HepG2 (cell line): ENCODE data around the gene WDR43. TPM values are rescaled to one million over a fixed set of nuclear protein-coding genes. Genes with fewer than 3 reads are reported as not detected.
A peak's percentile ranks its signal among the peaks of the same experiment; 100 is the strongest.

ENCODE experiments used
- AHR ChIP-seq: IDR thresholded peaks from 2 replicates; pipeline ENCODE4 v1.6.1; 2018; ENCODE audit warnings: missing genetic modification reagents, missing compliant biosample characterization
- ASH2L ChIP-seq: fragments of 300-600, 200-600 bp; sonication (generic); IDR thresholded peaks from 2 replicates; pipeline ENCODE4 v1.7.0; 2017; ENCODE audit warnings: low read depth, mild to moderate bottlenecking, moderate library complexity, mixed read lengths, low read length; ENCODE audit not compliant: insufficient read length
- CAMTA2 ChIP-seq: sonication (generic); formaldehyde crosslinking; IDR thresholded peaks from 2 replicates; pipeline ENCODE4 v1.4.0; 2020; ENCODE audit warnings: mild to moderate bottlenecking, missing genetic modification reagents, borderline replicate concordance
- DNMT3B ChIP-seq: conservative IDR thresholded peaks from 2 replicates; pipeline ENCODE4 v1.6.1; 2016; ENCODE audit warnings: missing biosample characterization, control low read depth
- ETV6 ChIP-seq: sonication (generic); formaldehyde crosslinking; conservative IDR thresholded peaks from 2 replicates; pipeline ENCODE4 v1.4.0; 2020; ENCODE audit warnings: missing genetic modification reagents
- FOSL2 ChIP-seq: sonication (generic); formaldehyde crosslinking; IDR thresholded peaks from 2 replicates; pipeline ENCODE4 v1.4.0; 2020; ENCODE audit warnings: missing genetic modification reagents
- KAT8 ChIP-seq: IDR thresholded peaks from 2 replicates; pipeline ENCODE4 v1.6.1; 2016; ENCODE audit warnings: missing genetic modification reagents, missing compliant biosample characterization
- MXI1 ChIP-seq: IDR thresholded peaks from 3 replicates; pipeline ENCODE4 v1.6.1; 2012; ENCODE audit warnings: low read depth, low read length, inconsistent platforms, borderline replicate concordance
- YEATS2 ChIP-seq: sonication (generic); formaldehyde crosslinking; IDR thresholded peaks from 2 replicates; pipeline ENCODE4 v1.4.0; 2020; ENCODE audit warnings: missing genetic modification reagents, borderline replicate concordance
- ZMYM4 ChIP-seq: sonication (generic); formaldehyde crosslinking; IDR thresholded peaks from 2 replicates; pipeline ENCODE4 v1.8.1; 2023; ENCODE audit warnings: mild to moderate bottlenecking, missing genetic modification reagents
- ZNF331 ChIP-seq: sonication (generic); formaldehyde crosslinking; IDR thresholded peaks from 2 replicates; pipeline ENCODE4 v1.4.0; 2020; ENCODE audit warnings: missing genetic modification reagents
- ZNF501 ChIP-seq: sonication (generic); formaldehyde crosslinking; IDR thresholded peaks from 2 replicates; pipeline ENCODE4 v1.5.1; 2020; ENCODE audit warnings: mild to moderate bottlenecking, moderate library complexity, missing genetic modification reagents
- ZSCAN30 ChIP-seq: sonication (generic); formaldehyde crosslinking; IDR thresholded peaks from 2 replicates; pipeline ENCODE4 v1.5.0; 2020; ENCODE audit warnings: mild to moderate bottlenecking, missing genetic modification reagents
- polyA plus RNA-seq, 8 experiments: library from polyadenylated mRNA; depleted of rRNA in 3 of 8; stranded (reverse) in 7 of 8; unstranded in 1 of 8; fragments of >200 nt; fragmentation: Illumina TruSeq in 4 of 8; extraction: Trizol in 4 of 8; gene quantifications; 2 replicates each; pipeline versions ENCODE4 v1.2.1 to v1.2.3, GENCODE V29; 2011 to 2016; ENCODE audit warnings: low read depth in 4 of 8, missing spikeins in 1 of 8, mixed read lengths in 1 of 8; ENCODE audit not compliant: insufficient read depth in 1 of 8
- total RNA-seq, 5 experiments: library from RNA; depleted of rRNA; stranded (reverse); fragments of >200 nt; fragmentation: Illumina TruSeq; extraction: Trizol; gene quantifications; 2 replicates each; pipeline ENCODE4 v1.2.3, GENCODE V29; 2016; ENCODE audit warnings: low read depth in 1 of 5
- TF ChIP-seq, protein P1 (sequence below): sonication (generic); formaldehyde crosslinking; IDR thresholded peaks from 2 replicates; pipeline ENCODE4 v1.5.0; 2020; ENCODE audit warnings: mild to moderate bottlenecking, missing genetic modification reagents
- TF ChIP-seq, protein P2 (sequence below): sonication (generic); formaldehyde crosslinking; IDR thresholded peaks from 2 replicates; pipeline ENCODE4 v1.9.0; 2021; ENCODE audit warnings: missing genetic modification reagents, borderline replicate concordance
- TF ChIP-seq, protein P3 (sequence below): sonication (generic); formaldehyde crosslinking; conservative IDR thresholded peaks from 2 replicates; pipeline ENCODE4 v1.4.0; 2020; ENCODE audit warnings: mild to moderate bottlenecking, missing genetic modification reagents, moderate library complexity
- TF ChIP-seq, protein P4 (sequence below): sonication (generic); formaldehyde crosslinking; IDR thresholded peaks from 2 replicates; pipeline ENCODE4 v1.5.1; 2020; ENCODE audit warnings: missing genetic modification reagents, mild to moderate bottlenecking, borderline replicate concordance

The WDR43 gene
- total and polyA plus RNA-seq, 2 of the 13 experiments (the other 11 are each of a cell fraction or from before 2014, with no cell fraction given) = 121 to 167 TPM

DNA sequence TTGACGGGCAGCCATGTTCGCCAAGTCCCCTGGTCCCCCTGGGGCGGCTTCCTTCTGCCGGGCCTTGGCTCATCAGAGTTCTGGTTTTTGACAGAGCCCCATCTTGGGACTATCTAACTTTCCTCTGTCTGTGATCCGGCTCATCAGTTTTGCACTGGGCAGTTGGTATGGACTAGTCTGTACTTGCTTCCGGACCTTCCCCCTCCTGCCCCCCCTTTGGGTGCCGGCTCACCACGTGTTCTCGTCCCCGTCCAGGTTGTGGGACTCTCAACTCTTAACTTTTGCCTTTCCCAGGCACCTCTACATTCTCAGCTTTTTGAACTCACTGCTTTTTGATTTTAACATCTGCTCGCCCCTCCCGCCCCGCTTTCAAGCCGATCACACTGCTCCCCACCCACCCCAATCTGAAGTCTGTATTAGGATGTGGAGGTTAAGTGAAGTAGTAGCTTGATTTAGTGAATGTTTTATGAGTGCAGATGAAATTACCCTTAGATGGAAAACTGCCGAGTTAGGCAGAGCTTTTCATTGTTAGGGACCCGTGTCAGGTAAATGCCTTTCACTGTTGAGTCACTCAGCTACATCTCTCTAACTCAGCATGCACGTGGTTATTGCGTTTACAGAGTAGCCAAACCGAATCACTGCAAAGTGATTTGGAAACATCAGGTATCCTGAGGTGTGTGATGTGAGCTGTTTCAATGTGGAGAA lies 874 bp downstream of the WDR43 start (continued):
- TF ChIP-seq, protein P1, sequence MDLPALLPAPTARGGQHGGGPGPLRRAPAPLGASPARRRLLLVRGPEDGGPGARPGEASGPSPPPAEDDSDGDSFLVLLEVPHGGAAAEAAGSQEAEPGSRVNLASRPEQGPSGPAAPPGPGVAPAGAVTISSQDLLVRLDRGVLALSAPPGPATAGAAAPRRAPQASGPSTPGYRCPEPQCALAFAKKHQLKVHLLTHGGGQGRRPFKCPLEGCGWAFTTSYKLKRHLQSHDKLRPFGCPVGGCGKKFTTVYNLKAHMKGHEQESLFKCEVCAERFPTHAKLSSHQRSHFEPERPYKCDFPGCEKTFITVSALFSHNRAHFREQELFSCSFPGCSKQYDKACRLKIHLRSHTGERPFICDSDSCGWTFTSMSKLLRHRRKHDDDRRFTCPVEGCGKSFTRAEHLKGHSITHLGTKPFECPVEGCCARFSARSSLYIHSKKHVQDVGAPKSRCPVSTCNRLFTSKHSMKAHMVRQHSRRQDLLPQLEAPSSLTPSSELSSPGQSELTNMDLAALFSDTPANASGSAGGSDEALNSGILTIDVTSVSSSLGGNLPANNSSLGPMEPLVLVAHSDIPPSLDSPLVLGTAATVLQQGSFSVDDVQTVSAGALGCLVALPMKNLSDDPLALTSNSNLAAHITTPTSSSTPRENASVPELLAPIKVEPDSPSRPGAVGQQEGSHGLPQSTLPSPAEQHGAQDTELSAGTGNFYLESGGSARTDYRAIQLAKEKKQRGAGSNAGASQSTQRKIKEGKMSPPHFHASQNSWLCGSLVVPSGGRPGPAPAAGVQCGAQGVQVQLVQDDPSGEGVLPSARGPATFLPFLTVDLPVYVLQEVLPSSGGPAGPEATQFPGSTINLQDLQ (CRISPR knock-in tag) = no peak
- TF ChIP-seq CAMTA2 (CRISPR knock-in tag) (no peak), AHR (no peak), ZSCAN30 (CRISPR knock-in tag) (no peak), YEATS2 (0 out of 2 replicates have a peak, but pooled peaks have one; percentile 35), ZNF501 (CRISPR knock-in tag) (no peak), ZNF331 (CRISPR knock-in tag) (no peak), ASH2L (peak; percentile 79), KAT8 (CRISPR knock-in tag) (no peak), FOSL2 (CRISPR knock-in tag) (peak; percentile 15; the same call in 1 of the 2 replicates), MXI1 (peak; percentile 70; the same call in 2 of the 3 replicates), DNMT3B (CRISPR knock-in tag) (no peak), ETV6 (CRISPR knock-in tag) (no peak), ZMYM4 (no peak)
- TF ChIP-seq, protein P2, sequence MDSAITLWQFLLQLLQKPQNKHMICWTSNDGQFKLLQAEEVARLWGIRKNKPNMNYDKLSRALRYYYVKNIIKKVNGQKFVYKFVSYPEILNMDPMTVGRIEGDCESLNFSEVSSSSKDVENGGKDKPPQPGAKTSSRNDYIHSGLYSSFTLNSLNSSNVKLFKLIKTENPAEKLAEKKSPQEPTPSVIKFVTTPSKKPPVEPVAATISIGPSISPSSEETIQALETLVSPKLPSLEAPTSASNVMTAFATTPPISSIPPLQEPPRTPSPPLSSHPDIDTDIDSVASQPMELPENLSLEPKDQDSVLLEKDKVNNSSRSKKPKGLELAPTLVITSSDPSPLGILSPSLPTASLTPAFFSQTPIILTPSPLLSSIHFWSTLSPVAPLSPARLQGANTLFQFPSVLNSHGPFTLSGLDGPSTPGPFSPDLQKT (CRISPR knock-in tag) = no peak
- TF ChIP-seq, protein P3, sequence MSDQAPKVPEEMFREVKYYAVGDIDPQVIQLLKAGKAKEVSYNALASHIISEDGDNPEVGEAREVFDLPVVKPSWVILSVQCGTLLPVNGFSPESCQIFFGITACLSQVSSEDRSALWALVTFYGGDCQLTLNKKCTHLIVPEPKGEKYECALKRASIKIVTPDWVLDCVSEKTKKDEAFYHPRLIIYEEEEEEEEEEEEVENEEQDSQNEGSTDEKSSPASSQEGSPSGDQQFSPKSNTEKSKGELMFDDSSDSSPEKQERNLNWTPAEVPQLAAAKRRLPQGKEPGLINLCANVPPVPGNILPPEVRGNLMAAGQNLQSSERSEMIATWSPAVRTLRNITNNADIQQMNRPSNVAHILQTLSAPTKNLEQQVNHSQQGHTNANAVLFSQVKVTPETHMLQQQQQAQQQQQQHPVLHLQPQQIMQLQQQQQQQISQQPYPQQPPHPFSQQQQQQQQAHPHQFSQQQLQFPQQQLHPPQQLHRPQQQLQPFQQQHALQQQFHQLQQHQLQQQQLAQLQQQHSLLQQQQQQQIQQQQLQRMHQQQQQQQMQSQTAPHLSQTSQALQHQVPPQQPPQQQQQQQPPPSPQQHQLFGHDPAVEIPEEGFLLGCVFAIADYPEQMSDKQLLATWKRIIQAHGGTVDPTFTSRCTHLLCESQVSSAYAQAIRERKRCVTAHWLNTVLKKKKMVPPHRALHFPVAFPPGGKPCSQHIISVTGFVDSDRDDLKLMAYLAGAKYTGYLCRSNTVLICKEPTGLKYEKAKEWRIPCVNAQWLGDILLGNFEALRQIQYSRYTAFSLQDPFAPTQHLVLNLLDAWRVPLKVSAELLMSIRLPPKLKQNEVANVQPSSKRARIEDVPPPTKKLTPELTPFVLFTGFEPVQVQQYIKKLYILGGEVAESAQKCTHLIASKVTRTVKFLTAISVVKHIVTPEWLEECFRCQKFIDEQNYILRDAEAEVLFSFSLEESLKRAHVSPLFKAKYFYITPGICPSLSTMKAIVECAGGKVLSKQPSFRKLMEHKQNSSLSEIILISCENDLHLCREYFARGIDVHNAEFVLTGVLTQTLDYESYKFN = no peak
- TF ChIP-seq, protein P4, sequence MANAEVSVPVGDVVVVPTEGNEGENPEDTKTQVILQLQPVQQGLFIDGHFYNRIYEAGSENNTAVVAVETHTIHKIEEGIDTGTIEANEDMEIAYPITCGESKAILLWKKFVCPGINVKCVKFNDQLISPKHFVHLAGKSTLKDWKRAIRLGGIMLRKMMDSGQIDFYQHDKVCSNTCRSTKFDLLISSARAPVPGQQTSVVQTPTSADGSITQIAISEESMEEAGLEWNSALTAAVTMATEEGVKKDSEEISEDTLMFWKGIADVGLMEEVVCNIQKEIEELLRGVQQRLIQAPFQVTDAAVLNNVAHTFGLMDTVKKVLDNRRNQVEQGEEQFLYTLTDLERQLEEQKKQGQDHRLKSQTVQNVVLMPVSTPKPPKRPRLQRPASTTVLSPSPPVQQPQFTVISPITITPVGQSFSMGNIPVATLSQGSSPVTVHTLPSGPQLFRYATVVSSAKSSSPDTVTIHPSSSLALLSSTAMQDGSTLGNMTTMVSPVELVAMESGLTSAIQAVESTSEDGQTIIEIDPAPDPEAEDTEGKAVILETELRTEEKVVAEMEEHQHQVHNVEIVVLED (CRISPR knock-in tag) = no peak
